ENCODE measurements around the gene FUT6.

FUT6 gene

DNA sequence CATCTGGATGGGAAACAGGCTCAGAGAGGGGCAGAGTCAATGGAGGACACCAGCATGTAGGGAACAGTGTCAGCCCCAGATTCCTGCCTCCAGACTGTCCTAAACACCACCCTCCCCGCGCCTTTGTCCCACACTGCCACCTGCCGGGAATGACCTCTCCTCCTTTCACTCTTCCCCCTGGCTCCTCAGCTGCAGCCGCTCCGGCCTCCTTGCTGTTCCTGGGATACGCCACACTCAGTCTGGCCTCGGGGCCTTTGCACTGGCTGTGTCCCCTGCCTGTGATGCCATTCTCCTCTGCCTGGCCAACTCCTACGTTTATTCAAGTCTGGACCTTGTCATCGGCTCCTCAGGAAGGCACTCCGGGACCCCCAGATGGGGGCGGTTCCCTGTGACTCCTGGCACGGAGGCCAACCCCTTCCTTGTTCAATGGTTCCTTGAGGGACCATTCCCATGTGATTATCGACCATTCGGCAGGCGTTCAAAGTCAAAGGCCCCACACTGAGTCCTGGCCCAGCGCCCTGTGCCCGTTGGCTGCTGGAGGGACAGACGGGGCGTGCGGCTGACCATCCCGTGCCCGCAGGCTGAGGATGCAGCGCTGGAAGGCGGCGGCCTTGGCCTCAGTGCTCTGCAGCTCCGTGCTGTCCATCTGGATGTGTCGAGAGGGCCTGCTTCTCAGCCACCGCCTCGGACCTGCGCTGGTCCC lies 15.8 kb downstream of the FUT6 start:
- H3K79me2 ChIP-seq (ENCODE audit: insufficient read depth, low read length): no peaks in the 10 kb centered on the region
- no peak overlapping the region for H2AFZ ChIP-seq (ENCODE audit: low read length)
- no peaks in the 10 kb centered on the region for H3F3A ChIP-seq (ENCODE audit: low read depth)
- no peaks in the 10 kb centered on the region for H4K20me1 ChIP-seq (ENCODE audit: insufficient read depth, low read length, poor library complexity, severe bottlenecking)
- TF ChIP-seq, protein P1, sequence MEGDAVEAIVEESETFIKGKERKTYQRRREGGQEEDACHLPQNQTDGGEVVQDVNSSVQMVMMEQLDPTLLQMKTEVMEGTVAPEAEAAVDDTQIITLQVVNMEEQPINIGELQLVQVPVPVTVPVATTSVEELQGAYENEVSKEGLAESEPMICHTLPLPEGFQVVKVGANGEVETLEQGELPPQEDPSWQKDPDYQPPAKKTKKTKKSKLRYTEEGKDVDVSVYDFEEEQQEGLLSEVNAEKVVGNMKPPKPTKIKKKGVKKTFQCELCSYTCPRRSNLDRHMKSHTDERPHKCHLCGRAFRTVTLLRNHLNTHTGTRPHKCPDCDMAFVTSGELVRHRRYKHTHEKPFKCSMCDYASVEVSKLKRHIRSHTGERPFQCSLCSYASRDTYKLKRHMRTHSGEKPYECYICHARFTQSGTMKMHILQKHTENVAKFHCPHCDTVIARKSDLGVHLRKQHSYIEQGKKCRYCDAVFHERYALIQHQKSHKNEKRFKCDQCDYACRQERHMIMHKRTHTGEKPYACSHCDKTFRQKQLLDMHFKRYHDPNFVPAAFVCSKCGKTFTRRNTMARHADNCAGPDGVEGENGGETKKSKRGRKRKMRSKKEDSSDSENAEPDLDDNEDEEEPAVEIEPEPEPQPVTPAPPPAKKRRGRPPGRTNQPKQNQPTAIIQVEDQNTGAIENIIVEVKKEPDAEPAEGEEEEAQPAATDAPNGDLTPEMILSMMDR (conservative IDR thresholded peaks at IDR 0.05; ENCODE audit: low read length): peak; percentile 46
- no peak for TF ChIP-seq EZH2phosphoT487 (IDR thresholded peaks at IDR 0.05; ENCODE audit: borderline replicate concordance)
- H3K36me3 ChIP-seq (ENCODE audit: insufficient read depth, low read length): no peaks in the 10 kb centered on the region
- H3K4me3 ChIP-seq (ENCODE audit: low read length, poor library complexity, severe bottlenecking): no peak overlapping the region
- no peaks in the 10 kb centered on the region for H3K27me3 ChIP-seq (ENCODE audit: insufficient read depth, low read length, poor library complexity, severe bottlenecking)
- no peak overlapping the region for H3K4me2 ChIP-seq (ENCODE audit: low read depth, low read length, poor library complexity, severe bottlenecking)
- H3K9me3 ChIP-seq (ENCODE audit: insufficient read depth, low read depth, low read length): no peaks in the 10 kb centered on the region
- H3K4me1 ChIP-seq (ENCODE audit: insufficient read depth, low read length, poor library complexity, severe bottlenecking): peaks cover 10% of the 10 kb centered on the region
- no peaks in the 10 kb centered on the region for H3K9me2 ChIP-seq (replicated peaks; ENCODE audit: low read depth, low read length)
- no peak overlapping the region for H3K9ac ChIP-seq (ENCODE audit: low read depth, low read length, poor library complexity, severe bottlenecking)

DNA sequence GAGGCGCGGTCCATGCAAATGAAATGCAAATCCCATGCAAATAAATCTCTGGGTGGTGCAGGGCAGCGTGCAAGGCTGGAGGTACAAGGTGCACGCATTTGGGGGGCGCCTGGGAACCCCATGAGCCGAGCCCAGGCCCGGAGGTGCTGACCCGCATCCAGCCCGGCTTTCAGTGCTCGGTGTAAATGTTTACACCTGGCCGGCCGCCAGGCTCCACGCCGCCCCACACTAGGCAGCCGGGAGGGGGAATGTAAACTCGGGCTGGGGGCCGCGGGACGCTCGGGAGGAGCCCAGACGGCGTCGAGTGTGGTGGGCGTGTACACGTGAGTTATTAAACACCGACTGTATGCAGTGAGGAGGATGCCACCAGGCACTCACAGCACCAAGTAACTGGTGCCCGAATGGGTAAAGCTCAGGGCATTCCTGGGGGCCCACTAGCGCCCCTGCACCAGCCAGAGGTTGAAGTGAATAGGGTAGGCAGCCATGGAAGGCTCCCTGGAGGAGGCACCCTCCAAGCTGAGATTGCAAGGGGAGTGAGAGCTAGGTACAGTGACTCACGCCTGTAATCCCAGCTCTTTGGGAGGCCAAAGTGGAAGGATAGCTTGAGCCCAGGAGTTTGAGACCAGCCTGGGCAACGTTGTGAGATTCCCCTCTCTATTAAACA lies 17.2 kb downstream of the FUT6 start:
- no peak for TF ChIP-seq EZH2phosphoT487 (IDR thresholded peaks at IDR 0.05; ENCODE audit: borderline replicate concordance)
- TF ChIP-seq, protein P1 (conservative IDR thresholded peaks at IDR 0.05; ENCODE audit: low read length): no peak
- H3K9me2 ChIP-seq (replicated peaks; ENCODE audit: low read depth, low read length): no peaks in the 10 kb centered on the region

DNA sequence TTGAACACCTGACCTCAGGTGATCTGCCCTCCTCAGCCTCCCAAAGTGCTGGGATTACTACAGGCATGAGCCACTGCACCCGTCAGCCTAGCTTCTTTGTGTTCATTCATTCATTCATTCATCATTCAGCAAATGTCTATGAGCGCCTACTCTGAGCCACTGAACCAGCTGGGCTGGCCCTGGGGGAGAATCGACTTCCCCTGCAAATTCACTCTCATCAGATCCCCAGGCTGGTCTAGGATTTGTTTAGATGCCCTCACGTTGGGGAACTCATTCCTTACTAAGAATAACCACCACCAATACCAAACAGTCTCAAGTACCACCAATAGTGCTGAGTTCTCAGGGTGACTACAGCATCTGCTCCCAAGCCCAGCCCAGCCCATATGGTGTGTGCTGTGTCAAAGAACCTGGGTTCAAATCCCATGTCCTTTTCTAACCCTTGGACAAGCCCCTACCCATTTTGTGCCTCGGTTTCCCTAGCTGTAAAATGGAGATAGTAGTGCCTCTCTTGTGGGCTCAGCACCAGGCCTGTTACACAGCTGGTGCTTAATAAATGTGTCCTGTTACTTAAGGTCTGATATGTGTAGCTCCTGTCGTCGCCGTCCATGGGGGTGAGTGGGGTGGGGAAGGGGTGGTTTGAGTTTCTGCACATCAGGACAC lies 17.9 kb downstream of the FUT6 start:
- no peaks in the 10 kb centered on the region for H3K36me3 ChIP-seq (ENCODE audit: insufficient read depth, low read length)
- H3K9me3 ChIP-seq (ENCODE audit: insufficient read depth, low read depth, low read length): no peaks in the 10 kb centered on the region
- no peaks in the 10 kb centered on the region for H3K9me2 ChIP-seq (replicated peaks; ENCODE audit: low read depth, low read length)
- no peak overlapping the region for H2AFZ ChIP-seq (ENCODE audit: low read length)
- H3K27me3 ChIP-seq (ENCODE audit: insufficient read depth, low read length, poor library complexity, severe bottlenecking): no peaks in the 10 kb centered on the region
- TF ChIP-seq, protein P1 (conservative IDR thresholded peaks at IDR 0.05; ENCODE audit: low read length): no peak
- TF ChIP-seq EZH2phosphoT487 (IDR thresholded peaks at IDR 0.05; ENCODE audit: borderline replicate concordance): no peak
- no peaks in the 10 kb centered on the region for H3F3A ChIP-seq (ENCODE audit: low read depth)
- no peak overlapping the region for H3K4me2 ChIP-seq (ENCODE audit: low read depth, low read length, poor library complexity, severe bottlenecking)
- H4K20me1 ChIP-seq (ENCODE audit: insufficient read depth, low read length, poor library complexity, severe bottlenecking): no peaks in the 10 kb centered on the region
- H3K79me2 ChIP-seq (ENCODE audit: insufficient read depth, low read length): no peaks in the 10 kb centered on the region
- peaks cover 5% of the 10 kb centered on the region for H3K4me1 ChIP-seq (ENCODE audit: insufficient read depth, low read length, poor library complexity, severe bottlenecking)
- no peak overlapping the region for H3K9ac ChIP-seq (ENCODE audit: low read depth, low read length, poor library complexity, severe bottlenecking)
- no peak overlapping the region for H3K4me3 ChIP-seq (ENCODE audit: low read length, poor library complexity, severe bottlenecking)

More for the DNA sequence above, 17.2 kb downstream of the FUT6 start:
- Histone ChIP-seq H3K9ac (ENCODE audit: low read depth, low read length, poor library complexity, severe bottlenecking) (no peak overlapping the region), H2AFZ (ENCODE audit: low read length) (no peak overlapping the region), H3K4me1 (ENCODE audit: insufficient read depth, low read length, poor library complexity, severe bottlenecking) (peaks cover 10% of the 10 kb centered on the region), H3F3A (ENCODE audit: low read depth) (no peaks in the 10 kb centered on the region), H3K4me3 (ENCODE audit: low read length, poor library complexity, severe bottlenecking) (no peak overlapping the region), H3K4me2 (ENCODE audit: low read depth, low read length, poor library complexity, severe bottlenecking) (no peak overlapping the region), H4K20me1 (ENCODE audit: insufficient read depth, low read length, poor library complexity, severe bottlenecking) (no peaks in the 10 kb centered on the region), H3K9me3 (ENCODE audit: insufficient read depth, low read depth, low read length) (no peaks in the 10 kb centered on the region), H3K79me2 (ENCODE audit: insufficient read depth, low read length) (no peaks in the 10 kb centered on the region), H3K36me3 (ENCODE audit: insufficient read depth, low read length) (no peaks in the 10 kb centered on the region), H3K27me3 (ENCODE audit: insufficient read depth, low read length, poor library complexity, severe bottlenecking) (no peaks in the 10 kb centered on the region)

All from Loucy (cell line).